ENCODE measurements around the gene OBSL1.

- TF ChIP-seq HDGF (IDR thresholded peaks at IDR 0.05; ENCODE audit: borderline replicate concordance) (no peak), ZNF384 (IDR thresholded peaks at IDR 0.05) (no peak), FOXM1 (IDR thresholded peaks at IDR 0.05; ENCODE audit: borderline replicate concordance) (no peak), ELF4 (IDR thresholded peaks at IDR 0.05) (no peak), SP1 (IDR thresholded peaks at IDR 0.05) (no peak)
These were observed 53.2 kb downstream of the OBSL1 start for GRCh38 chr2:219517954-219518778.
